SK-N-SH treated with all-trans-retinoic acid at 6 μM for 48 hours (cell line): ENCODE results near the gene HSPG2.

Experiments used
- RARB ChIP-seq: fragments of 250-450 bp; sonication (Bioruptor Pico); IDR thresholded peaks from 2 replicates; pipeline ENCODE4 v1.8.0; 2021; ENCODE audit warnings: mild to moderate bottlenecking, moderate library complexity
- ZFP3 ChIP-seq: fragments of 250-450 bp; sonication (Bioruptor Pico); IDR thresholded peaks from 2 replicates; pipeline ENCODE4 v1.5.0; 2020; ENCODE audit warnings: mild to moderate bottlenecking, moderate library complexity
- ZFP30 ChIP-seq: fragments of 450-650 bp; formaldehyde crosslinking; IDR thresholded peaks from 2 replicates; pipeline ENCODE4 v1.5.0; 2022; ENCODE audit warnings: mild to moderate bottlenecking, moderate library complexity

- TF ChIP-seq ZFP30 (CRISPR knock-in tag) (no peak), RARB (CRISPR knock-in tag) (no peak), ZFP3 (CRISPR knock-in tag) (no peak)
Observed at GRCh38 chr1:21865943-21866706, 71.0 kb downstream of the HSPG2 start.
